ENCODE results near the gene BCAP31.
"Not testable (repeated sequence)": the region's sequence is repeated elsewhere in the genome, so short reads cannot be mapped to it uniquely, and the experiment has no call there.

BCAP31 gene

GRCh38 chrX:153762626-153763173 is 38.5 kb upstream of the BCAP31 start:
- no peak for DNase-seq (ENCODE audit: low read depth in 2 of 2)

GRCh38 chrX:153761863-153762262 is 37.7 kb upstream of the BCAP31 start:
- DNase-seq (ENCODE audit: low read depth in 2 of 2) = no peak

- DNase-seq (ENCODE audit: low read depth in 2 of 2) = no peak
Measured at GRCh38 chrX:153755136-153755535, 30.9 kb upstream of the BCAP31 start.

GRCh38 chrX:153750127-153750774 is 26.1 kb upstream of the BCAP31 start:
- DNase-seq (ENCODE audit: low read depth in 2 of 2) = no peak

- DNase-seq (ENCODE audit: low read depth in 2 of 2) = not testable (repeated sequence)
Measured at GRCh38 chrX:153749017-153749416, 24.8 kb upstream of the BCAP31 start.

GRCh38 chrX:153746991-153747390 is 22.8 kb upstream of the BCAP31 start:
- DNase-seq (ENCODE audit: low read depth in 2 of 2) = not testable (repeated sequence)

- no peak for DNase-seq (ENCODE audit: low read depth in 2 of 2)
Measured at GRCh38 chrX:153746359-153746758, 22.2 kb upstream of the BCAP31 start.

- not testable (repeated sequence) for DNase-seq (ENCODE audit: low read depth in 2 of 2)
Measured at GRCh38 chrX:153745067-153745433, 20.9 kb upstream of the BCAP31 start.

GRCh38 chrX:153744210-153745066 is 20.3 kb upstream of the BCAP31 start:
- no peak for DNase-seq (ENCODE audit: low read depth in 2 of 2)

GRCh38 chrX:153743468-153744209 is 19.5 kb upstream of the BCAP31 start:
- DNase-seq (ENCODE audit: low read depth in 2 of 2) = not testable (repeated sequence)

- DNase-seq (ENCODE audit: low read depth in 2 of 2) = not testable (repeated sequence)
Measured at GRCh38 chrX:153742796-153743467, 18.7 kb upstream of the BCAP31 start.

- not testable (repeated sequence) for DNase-seq (ENCODE audit: low read depth in 2 of 2)
Measured at GRCh38 chrX:153742111-153742510, 17.9 kb upstream of the BCAP31 start.

- no peak for DNase-seq (ENCODE audit: low read depth in 2 of 2)
Measured at GRCh38 chrX:153741446-153741845, 17.3 kb upstream of the BCAP31 start.

- no peak for DNase-seq (ENCODE audit: low read depth in 2 of 2)
Measured at GRCh38 chrX:153740631-153741222, 16.5 kb upstream of the BCAP31 start.

- no peak for DNase-seq (ENCODE audit: low read depth in 2 of 2)
Measured at GRCh38 chrX:153739754-153740486, 15.7 kb upstream of the BCAP31 start.

GRCh38 chrX:153738056-153738605 is 13.9 kb upstream of the BCAP31 start:
- DNase-seq (ENCODE audit: low read depth in 2 of 2) = no peak

- no peak for DNase-seq (ENCODE audit: low read depth in 2 of 2)
Measured at GRCh38 chrX:153736871-153737441, 12.8 kb upstream of the BCAP31 start.

GRCh38 chrX:153736071-153736820 is 12.1 kb upstream of the BCAP31 start:
- no peak for DNase-seq (ENCODE audit: low read depth in 2 of 2)

GRCh38 chrX:153735274-153735673 is 11.1 kb upstream of the BCAP31 start:
- DNase-seq (ENCODE audit: low read depth in 2 of 2) = no peak
